ENCODE results near the gene PTPRC. TPM values are rescaled to one million over a fixed set of nuclear protein-coding genes. Genes with fewer than 3 reads are reported as not detected.

PTPRC gene
- total RNA-seq, 1 experiment from 2014 or later, result 0.25 TPM

DNA sequence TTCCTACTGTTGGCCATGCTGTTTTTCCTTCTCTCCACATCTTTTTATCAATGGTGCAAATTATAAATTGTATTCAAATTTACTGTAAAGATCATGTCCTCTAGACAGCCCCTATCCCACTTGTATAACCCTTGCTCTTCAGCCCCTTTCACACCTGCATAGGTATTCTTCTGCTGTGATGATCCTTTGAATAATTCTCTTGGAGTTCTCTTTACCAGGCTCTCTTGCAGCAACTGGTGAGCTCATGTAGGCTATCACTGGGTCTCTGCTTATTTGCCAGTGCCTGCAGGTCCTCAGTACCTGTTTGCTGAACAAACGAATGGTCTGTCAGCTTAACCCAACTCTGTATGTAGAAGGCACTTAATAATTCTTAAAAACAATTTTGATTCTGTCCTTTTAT, 8.2 kb downstream of the PTPRC start:
- no peaks in the 10 kb centered on the region for H3K27me3 ChIP-seq (replicated peaks; ENCODE audit: control insufficient read depth, insufficient read depth, low read length)
- TF ChIP-seq, protein P1, sequence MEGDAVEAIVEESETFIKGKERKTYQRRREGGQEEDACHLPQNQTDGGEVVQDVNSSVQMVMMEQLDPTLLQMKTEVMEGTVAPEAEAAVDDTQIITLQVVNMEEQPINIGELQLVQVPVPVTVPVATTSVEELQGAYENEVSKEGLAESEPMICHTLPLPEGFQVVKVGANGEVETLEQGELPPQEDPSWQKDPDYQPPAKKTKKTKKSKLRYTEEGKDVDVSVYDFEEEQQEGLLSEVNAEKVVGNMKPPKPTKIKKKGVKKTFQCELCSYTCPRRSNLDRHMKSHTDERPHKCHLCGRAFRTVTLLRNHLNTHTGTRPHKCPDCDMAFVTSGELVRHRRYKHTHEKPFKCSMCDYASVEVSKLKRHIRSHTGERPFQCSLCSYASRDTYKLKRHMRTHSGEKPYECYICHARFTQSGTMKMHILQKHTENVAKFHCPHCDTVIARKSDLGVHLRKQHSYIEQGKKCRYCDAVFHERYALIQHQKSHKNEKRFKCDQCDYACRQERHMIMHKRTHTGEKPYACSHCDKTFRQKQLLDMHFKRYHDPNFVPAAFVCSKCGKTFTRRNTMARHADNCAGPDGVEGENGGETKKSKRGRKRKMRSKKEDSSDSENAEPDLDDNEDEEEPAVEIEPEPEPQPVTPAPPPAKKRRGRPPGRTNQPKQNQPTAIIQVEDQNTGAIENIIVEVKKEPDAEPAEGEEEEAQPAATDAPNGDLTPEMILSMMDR (IDR thresholded peaks at IDR 0.05; ENCODE audit: insufficient read depth in 1 of 2, low read depth in 1 of 2, low read length in 1 of 2, severe bottlenecking in 1 of 2, unreplicated experiment in 1 of 2), result no peak
- DNase-seq, result no peak
- intact Hi-C loops (cut with micrococcal nuclease; ENCODE audit: unreplicated experiment), result no loop called here
- no peak overlapping the region for H3K4me3 Mint-ChIP-seq (ENCODE audit: unreplicated experiment)
- no peaks in the 10 kb centered on the region for H3K36me3 ChIP-seq (ENCODE audit: control insufficient read depth, insufficient read depth, low read length)
- no peaks in the 10 kb centered on the region for H3K9me3 ChIP-seq
- no TSS peak for BruUV-seq (replicated peaks)
- H3K27me3 Mint-ChIP-seq (ENCODE audit: insufficient read depth, unreplicated experiment), result peaks cover 8% of the 10 kb centered on the region
- no peak overlapping the region for H3K27ac Mint-ChIP-seq (ENCODE audit: unreplicated experiment)
- ChIA-PET POLR2A (no interaction called here), CTCF (no interaction called here)
- no peak overlapping the region for H3K4me3 ChIP-seq (ENCODE audit: low read depth, low read length)
- H3K4me1 Mint-ChIP-seq (ENCODE audit: low read depth, unreplicated experiment), result no peaks in the 10 kb centered on the region
- no peaks in the 10 kb centered on the region for H3K9me3 Mint-ChIP-seq (ENCODE audit: unreplicated experiment)
- H3K36me3 Mint-ChIP-seq (ENCODE audit: insufficient read depth, unreplicated experiment), result no peaks in the 10 kb centered on the region
- H3K4me1 ChIP-seq, result no peaks in the 10 kb centered on the region

DNA sequence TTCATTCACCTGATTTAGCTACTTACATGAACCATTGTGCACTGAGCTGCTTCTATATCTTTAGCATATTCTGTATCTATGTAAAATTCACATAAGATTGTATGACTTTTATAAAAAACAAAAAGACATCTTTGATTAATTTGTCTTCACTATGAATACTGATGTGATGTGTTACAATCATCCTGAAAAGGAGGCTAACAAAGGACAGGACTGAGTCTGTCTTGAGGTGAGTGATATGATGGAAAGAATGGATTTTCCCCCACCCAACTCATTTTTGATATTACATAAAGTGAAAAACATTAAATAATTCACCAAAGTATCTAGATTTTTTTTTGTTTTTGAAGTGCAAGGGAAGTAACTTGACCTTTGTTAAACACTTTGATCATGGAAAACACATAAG, 9.8 kb downstream of the PTPRC start:
- Mint-ChIP-seq H3K27me3 (ENCODE audit: insufficient read depth, unreplicated experiment) (peaks cover 8% of the 10 kb centered on the region), H3K4me1 (ENCODE audit: low read depth, unreplicated experiment) (no peaks in the 10 kb centered on the region), H3K27ac (ENCODE audit: unreplicated experiment) (no peak overlapping the region), H3K36me3 (ENCODE audit: insufficient read depth, unreplicated experiment) (no peaks in the 10 kb centered on the region), H3K4me3 (ENCODE audit: unreplicated experiment) (no peak overlapping the region), H3K9me3 (ENCODE audit: unreplicated experiment) (no peaks in the 10 kb centered on the region)
- Histone ChIP-seq H3K27me3 (replicated peaks; ENCODE audit: control insufficient read depth, insufficient read depth, low read length) (no peaks in the 10 kb centered on the region), H3K4me3 (ENCODE audit: low read depth, low read length) (no peak overlapping the region), H3K4me1 (no peaks in the 10 kb centered on the region), H3K36me3 (ENCODE audit: control insufficient read depth, insufficient read depth, low read length) (no peaks in the 10 kb centered on the region), H3K9me3 (no peaks in the 10 kb centered on the region)
- BruUV-seq (replicated peaks), result no TSS peak
- CTCF ChIA-PET, result no interaction called here
- intact Hi-C loops (cut with micrococcal nuclease; ENCODE audit: unreplicated experiment), result no loop called here
- POLR2A ChIA-PET, result no interaction called here
- DNase-seq, result no peak
- TF ChIP-seq, protein P1 (IDR thresholded peaks at IDR 0.05; ENCODE audit: insufficient read depth in 1 of 2, low read depth in 1 of 2, low read length in 1 of 2, severe bottlenecking in 1 of 2, unreplicated experiment in 1 of 2), result no peak

DNA sequence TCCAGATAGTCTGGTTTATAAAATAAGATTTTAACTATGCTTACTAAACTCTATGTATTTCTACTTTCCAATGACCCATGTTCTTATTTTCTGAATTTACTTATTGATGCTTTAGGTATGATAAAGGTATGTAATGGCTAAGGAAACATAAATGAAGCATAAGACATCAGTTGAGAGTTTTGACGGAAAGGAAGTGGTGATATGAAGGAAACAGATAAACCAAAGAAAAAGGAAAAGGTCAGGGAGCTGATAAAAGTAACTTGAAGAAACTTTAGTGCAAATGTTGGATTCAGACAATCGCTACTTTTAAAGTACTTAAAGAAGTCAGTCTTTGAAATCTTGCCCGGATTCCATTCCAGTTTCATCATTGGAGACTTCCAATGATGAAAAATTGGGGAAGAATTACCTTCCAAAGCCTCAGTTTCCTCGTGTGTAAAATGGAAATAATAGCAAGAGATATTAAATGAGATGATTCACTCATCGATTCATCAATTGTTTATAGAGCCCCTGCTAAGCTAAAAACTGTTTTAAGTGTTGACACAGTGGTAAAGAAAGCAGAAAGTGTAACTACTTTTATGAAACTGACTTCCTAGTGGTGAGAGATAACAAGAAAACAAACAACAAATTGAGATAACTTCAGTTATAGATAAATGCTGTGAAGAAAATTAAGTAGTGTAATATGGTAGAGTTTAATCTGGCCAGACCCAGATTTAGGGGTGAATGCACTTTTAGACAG, 10.6 kb downstream of the PTPRC start:
- no peaks in the 10 kb centered on the region for H3K27me3 ChIP-seq (replicated peaks; ENCODE audit: control insufficient read depth, insufficient read depth, low read length)
- no peak for DNase-seq
- TF ChIP-seq, protein P1 (IDR thresholded peaks at IDR 0.05; ENCODE audit: insufficient read depth in 1 of 2, low read depth in 1 of 2, low read length in 1 of 2, severe bottlenecking in 1 of 2, unreplicated experiment in 1 of 2), result no peak
- H3K36me3 ChIP-seq (ENCODE audit: control insufficient read depth, insufficient read depth, low read length), result no peaks in the 10 kb centered on the region
- Mint-ChIP-seq H3K4me3 (ENCODE audit: unreplicated experiment) (no peak overlapping the region), H3K4me1 (ENCODE audit: low read depth, unreplicated experiment) (no peaks in the 10 kb centered on the region), H3K27me3 (ENCODE audit: insufficient read depth, unreplicated experiment) (peaks cover 8% of the 10 kb centered on the region), H3K27ac (ENCODE audit: unreplicated experiment) (no peak overlapping the region), H3K9me3 (ENCODE audit: unreplicated experiment) (no peaks in the 10 kb centered on the region), H3K36me3 (ENCODE audit: insufficient read depth, unreplicated experiment) (no peaks in the 10 kb centered on the region)
- ChIA-PET POLR2A (no interaction called here), CTCF (no interaction called here)
- H3K9me3 ChIP-seq, result no peaks in the 10 kb centered on the region
- intact Hi-C loops (cut with micrococcal nuclease; ENCODE audit: unreplicated experiment), result no loop called here
- H3K4me1 ChIP-seq, result no peaks in the 10 kb centered on the region
- no peak overlapping the region for H3K4me3 ChIP-seq (ENCODE audit: low read depth, low read length)
- BruUV-seq (replicated peaks), result no TSS peak
